Activated CD4-positive, alpha-beta T cell treated with anti-CD3 and anti-CD28 coated beads for 48 hours (primary cell): Measurements from ENCODE around the gene PYY.
"Not testable (repeated sequence)": the region's sequence is repeated elsewhere in the genome, so short reads cannot be mapped to it uniquely, and the experiment has no call there.

ENCODE experiments used
- DNase-seq: peaks from one replicate; pipeline ENCODE4 v3.0.0-alpha.2; 2020

Gene PYY

GRCh38 chr17:43976963-43977837, 23.5 kb upstream of the PYY start:
- DNase-seq = no peak

- no peak for DNase-seq
These were observed 22.2 kb upstream of the PYY start for GRCh38 chr17:43975898-43976297.

DNA sequence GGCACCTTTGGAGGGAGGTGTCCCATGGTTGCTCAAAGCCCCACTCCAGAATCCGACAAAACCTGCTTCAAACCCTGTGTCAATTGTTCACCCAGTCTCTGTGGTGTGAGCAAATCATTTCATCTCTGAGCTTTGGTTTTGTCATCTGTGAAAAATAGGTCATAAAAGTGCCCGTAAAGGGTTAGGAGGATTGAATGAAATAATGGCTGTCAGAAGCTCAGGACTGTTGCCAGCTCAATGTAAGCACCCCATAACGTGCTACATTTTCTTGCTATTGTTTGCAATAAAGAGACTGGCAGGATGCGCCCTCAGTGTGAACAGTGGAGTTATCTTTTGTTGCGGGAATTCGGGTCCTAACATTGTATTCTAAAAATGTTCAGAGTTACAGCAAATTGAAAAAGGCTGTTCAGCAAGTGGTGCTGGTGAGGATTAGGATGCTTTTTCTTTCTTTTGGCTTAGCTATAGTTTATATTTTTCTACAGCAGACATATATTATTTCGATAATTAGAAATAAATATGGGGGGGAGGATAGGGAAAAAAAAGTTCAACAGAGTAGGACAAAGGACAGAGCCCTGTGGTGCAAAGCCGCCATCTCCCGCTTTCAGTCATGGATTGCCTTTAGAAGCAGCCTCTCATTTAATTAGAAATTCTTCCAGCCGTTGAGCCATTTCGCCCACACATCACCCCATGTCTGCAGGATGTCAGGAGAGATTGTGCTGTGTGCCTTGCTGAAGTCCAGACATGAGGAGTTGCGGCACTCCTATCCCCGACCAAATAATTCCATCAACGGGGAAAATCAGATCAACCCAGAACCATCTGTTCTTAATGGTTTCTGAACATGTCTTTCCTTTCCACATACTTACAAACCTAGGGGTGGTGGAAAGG, 20.9 kb upstream of the PYY start:
- no peak for DNase-seq

- not testable (repeated sequence) for DNase-seq
These were observed 18.9 kb upstream of the PYY start for GRCh38 chr17:43972444-43973212.

DNA sequence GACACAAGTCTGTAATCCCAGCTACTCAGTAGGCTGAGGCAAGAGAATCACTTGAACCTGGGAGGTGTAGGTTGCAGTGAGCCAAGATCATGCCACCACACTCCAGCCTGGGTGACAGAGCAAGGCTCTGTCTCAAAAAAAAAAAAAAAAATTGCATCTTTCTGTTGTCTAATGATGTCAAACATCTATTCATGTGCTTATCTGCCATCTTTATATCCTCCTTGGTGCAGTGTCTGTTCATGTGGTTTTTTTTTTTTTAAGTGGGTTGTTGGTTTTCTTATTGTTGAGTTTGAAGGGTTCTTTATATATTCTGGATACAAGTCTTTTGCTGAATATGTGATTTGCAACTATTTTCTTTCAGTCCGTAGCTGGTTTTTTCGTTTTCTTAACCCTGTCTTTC, 17.7 kb upstream of the PYY start:
- not testable (repeated sequence) for DNase-seq

DNA sequence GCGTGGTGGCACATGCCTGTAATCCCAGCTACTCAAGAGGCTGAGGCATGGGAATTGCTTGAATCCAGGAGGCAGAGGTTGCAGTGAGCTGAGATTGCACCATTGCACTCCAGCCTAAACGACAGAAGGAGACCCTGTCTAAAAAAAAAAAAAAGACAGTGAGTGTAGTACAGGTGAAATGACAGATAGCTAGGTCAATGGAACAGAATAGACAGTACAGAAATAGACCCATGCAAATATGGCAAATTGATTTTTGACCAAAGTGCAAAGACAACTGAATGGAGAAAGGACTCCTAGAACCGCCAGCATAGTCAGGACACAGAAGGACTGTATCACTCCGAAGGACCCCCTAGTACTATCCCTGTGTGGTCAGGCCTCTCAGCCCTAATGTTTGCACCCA, 16.6 kb upstream of the PYY start:
- DNase-seq = no peak

GRCh38 chr17:43967251-43967875, 13.6 kb upstream of the PYY start:
- DNase-seq = no peak

DNA sequence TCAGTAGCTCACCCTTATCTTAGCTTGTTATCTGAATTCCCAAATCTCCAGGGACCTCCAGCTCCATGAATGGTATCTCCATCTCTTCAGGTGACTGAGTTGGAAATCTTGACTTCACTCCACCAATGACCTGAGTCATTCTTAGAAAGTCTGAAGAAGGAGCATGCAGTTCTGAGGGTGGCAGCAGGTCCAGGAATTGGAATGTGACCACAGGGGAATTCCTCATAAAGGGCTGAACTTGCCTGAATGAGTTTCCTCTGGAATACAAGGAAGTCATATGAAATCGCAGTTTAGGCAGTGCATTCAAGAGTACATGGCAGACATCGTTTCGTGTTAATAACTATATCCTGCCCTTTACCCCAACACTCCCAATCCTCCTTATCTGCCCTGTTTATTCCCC, 12.5 kb upstream of the PYY start:
- no peak for DNase-seq

DNA sequence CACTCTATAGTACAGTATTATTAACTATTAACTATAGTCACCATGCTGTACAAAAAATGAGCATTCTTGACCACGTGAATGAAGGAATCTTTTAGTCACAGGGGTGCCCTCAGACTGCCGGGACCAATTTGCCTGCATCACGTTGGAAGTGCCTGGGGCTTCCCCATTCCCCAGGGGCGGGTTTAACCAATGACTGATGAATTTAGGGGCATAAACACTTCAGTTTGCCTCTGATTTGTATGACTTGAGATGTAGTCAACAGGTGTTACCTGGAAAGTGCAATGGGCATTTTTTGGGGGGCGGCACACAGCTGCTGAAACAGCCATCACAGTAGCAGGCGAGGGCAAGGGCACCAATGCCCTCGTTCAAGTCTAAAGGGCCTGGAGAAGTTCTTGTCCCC, 8.7 kb upstream of the PYY start:
- no peak for DNase-seq

DNA sequence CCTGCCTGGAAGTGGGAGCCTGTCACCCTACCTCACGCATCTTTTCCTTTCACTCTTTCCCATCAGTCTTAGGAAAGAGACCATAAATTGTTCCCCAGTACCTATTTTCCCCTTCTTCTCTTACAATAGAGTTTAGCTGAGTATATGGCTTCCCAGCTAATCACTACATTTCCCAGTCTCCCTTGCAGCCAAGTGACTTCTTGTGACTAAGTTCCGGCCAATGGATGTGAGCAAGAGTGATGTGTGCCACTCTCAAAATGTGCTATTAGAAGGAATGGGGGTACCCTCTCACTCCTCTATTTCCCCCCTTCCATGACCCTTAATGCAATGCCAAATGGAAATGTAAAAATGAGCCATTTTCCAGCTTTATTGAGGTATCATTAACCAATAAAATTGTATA, 8.2 kb upstream of the PYY start:
- no peak for DNase-seq

DNA sequence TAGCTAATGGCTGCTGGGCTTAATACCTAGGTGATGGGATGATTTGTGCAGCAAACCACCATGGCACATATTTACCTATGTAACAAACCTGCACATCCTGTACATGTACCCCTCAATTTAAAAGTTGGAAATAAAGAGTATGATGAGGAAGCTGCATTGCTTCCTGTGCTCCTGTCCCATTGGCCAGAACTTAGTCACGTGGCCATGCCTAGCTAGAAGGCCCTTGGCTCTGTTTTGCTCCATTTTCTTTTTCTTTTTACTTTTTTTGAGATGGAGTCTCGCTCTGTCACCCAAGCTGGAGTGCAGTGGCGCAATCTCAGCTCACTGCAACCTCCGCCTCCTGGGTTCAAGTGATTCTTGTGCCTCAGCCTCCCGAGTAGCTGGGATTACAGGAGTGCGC, 7.6 kb upstream of the PYY start:
- DNase-seq = not testable (repeated sequence)

DNA sequence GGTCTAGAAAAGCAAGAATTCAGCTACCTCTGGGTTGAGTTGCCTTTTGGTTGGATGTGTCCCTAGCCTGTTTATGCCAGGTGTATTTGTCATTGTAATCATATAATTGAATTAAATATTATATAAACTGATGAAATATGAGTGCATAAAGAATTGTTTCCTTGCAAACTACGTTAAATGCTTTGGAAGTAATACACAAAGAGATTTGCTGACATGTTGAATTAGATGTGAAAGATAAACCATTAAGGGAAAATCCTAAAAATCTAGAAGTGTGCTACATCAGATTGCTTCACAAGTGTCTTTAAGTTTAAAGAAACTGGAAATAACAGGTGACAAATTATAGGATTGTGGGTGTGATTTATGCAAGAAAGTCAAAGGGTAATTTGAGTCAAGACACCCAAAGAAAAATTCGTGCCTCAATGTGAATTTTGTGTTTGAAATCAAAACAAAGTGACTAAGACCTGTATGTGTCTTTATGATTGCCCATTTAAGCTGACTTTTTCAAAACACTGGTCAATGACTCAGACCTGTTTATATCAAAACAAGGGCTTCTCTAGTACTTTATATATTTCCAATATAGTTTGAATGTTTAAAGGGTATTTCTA, 5.1 kb upstream of the PYY start:
- DNase-seq = no peak

DNA sequence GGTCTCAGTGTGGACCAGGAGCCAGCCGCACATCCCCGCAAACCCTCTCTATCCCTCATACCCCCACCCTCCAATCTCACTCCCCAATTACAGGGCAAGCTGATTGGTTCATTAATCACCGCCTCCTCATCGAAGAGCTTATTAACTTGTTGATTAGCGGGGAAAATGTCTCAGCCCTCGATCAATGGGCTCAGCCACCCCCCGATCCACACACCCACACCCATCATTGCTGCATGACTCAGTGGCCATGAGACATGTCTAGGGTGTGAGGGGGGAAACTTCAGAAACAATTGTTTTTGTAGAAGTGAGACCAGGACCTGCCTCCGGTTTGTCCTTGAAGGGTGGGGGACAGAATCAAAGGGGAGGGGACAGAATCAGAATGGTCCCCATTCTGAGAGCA, 2.5 kb upstream of the PYY start:
- no peak for DNase-seq

DNA sequence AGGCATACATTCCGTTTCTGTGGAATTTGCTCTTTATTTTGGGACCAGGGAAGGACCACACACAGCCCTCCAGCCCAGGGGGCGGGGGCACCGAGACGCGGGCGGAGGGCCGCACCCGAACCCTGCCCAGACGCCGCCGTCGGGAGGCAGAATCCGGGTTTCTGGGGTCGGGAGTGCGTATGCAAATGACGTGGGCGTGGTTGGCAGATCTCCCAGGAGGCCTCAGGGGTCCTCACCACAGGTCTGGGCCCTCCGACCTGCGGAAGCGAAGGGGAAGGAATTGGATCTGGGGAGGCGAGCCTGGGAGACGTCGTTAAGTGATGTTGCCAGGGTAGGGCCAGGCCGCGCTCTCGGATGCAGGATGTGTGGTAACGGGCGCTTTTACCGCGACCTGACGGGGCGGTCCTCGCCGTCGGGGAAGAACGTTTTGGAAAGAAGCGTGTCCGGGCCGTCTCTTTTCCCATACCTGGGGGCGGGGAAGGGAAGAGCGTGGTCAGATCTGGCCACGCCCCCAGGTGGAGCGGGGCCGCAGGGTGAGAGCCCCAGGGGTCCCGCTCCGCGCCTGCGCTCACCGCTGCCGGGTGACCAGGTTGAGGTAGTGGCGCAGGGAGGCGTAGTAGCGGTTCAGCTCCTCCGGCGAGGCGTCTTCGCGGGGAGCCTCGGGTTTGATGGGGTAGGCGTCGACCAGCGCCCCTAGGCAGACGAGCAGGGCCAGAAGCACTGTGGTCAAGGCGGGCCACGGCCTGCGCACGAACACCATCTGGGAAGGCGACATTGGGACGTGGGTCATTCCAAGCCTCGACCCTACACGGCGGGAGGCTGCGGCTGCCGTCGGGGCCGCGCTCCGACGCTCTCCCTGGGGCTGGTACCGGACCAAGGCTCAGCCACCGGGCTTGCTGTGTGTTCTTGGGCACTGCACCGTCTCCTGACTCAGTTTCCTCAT, 745 bp downstream of the PYY start:
- no peak for DNase-seq

- no peak for DNase-seq
These were observed 1.4 kb downstream of the PYY start for GRCh38 chr17:43952351-43952723.

DNA sequence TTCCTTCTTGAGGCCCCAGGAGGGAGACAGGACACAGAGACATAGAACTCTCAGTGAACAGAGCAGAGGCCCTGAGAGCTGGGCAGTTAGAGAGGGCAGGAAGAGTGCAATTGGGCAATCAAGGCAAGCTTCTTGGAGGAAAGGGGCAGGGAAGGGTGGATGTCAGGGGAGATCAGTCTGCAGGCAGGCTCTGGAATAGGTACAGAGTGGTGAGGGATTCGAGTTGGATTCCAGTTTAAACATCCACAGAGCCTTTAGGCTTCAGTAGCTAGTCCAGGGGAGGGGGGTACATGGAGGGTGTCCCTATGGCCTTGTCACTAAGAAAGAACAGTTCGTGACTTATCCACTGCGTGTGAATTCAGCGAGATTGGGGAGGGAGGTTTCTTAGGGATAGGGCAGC, 2.0 kb downstream of the PYY start:
- no peak for DNase-seq

GRCh38 chr17:43950554-43950953, 3.2 kb downstream of the PYY start:
- no peak for DNase-seq

GRCh38 chr17:43949781-43950180, 4.0 kb downstream of the PYY start:
- no peak for DNase-seq

DNA sequence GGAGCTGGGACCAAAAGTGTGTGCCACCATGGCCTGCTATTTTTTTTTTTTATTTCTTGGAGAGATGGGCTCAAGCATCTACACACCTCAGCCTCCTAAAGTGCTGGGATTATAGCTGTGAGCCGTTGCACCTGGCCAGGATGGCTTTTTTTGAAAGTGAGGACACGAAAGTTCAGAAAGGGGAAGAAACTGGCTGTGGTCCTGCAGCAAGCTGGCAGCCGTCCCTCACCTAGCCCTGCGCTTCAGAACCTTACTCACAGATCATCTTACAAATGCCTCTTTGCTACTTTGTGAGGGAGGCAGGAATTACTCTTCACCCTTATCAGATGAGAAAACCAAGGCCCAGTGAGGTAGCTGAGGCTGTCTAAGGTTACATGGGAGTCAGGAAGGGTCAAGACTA, 7.0 kb downstream of the PYY start:
- no peak for DNase-seq

- no peak for DNase-seq
These were observed 8.5 kb downstream of the PYY start for GRCh38 chr17:43945074-43945829.
